Hematopoietic multipotent progenitor cell treated with erythropoietin and hydrocortisone succinate and interleukin-3 and kit ligand, for 17 days (in vitro differentiated cells): ENCODE measurements around the gene MYO1G.

Source experiments
- DNase-seq: peaks from one replicate; pipeline ENCODE4 v3.0.0-alpha.2; 2015; ENCODE audit warnings: low spot score

Gene MYO1G

GRCh38 chr7:44966731-44967538 lies 11.9 kb downstream of the MYO1G start:
- no peak for DNase-seq

GRCh38 chr7:44965937-44966730 lies 12.7 kb downstream of the MYO1G start:
- DNase-seq: no peak

DNA sequence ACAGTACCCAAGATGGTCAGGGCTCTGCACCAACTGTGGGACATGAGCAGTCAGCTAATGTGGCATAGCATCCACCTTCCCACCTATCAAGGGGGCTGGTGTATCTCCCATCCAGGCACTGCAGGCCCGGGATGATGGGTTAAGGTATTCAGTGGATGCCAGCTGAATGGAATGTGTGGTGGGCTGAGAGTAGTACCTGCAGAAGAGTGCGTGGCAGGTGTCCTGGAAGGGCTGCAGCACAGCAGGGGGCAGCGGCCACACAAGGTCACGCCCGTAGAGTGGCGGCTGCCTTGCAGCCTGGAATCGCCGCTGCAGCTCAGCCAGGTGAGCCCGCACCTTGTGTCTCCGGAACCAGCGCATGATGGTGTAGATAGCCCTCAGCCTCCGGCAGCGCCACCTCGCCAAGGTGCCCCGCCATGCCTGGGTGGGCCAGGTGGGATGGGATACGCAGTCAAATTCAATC lies 13.3 kb downstream of the MYO1G start:
- DNase-seq: no peak

DNA sequence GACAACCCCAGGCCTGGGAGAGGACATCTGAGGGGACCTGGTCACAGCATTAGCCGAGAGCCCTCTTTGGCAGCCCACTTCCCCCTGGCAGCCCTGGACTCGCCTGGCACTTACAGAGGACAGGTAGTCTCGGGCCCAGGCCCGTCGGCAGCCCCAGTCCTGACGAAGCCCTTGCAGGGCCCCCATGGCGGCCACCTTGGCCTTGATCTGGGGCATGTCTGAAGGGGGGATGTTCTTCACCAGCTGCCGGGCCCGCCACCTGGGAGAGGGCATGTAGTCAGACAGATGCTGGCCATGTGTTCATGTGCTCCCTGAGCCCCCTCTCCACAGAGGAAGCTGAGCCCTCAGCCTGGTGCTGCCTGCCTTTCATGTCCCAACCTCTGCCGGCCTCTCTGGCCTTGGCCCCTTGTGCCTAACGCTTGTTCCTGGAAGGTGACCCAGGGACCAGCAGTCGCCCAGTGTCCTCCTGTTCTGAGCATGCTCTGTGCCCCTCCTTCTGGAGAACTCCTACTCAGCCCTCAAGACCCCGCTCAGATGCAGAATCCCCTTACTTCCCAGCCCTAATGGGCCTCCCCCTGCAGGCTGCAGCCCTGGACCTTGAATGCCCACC lies 13.9 kb downstream of the MYO1G start:
- no peak for DNase-seq

- no peak for DNase-seq
Measured at GRCh38 chr7:44964384-44964830, 14.4 kb downstream of the MYO1G start.

DNA sequence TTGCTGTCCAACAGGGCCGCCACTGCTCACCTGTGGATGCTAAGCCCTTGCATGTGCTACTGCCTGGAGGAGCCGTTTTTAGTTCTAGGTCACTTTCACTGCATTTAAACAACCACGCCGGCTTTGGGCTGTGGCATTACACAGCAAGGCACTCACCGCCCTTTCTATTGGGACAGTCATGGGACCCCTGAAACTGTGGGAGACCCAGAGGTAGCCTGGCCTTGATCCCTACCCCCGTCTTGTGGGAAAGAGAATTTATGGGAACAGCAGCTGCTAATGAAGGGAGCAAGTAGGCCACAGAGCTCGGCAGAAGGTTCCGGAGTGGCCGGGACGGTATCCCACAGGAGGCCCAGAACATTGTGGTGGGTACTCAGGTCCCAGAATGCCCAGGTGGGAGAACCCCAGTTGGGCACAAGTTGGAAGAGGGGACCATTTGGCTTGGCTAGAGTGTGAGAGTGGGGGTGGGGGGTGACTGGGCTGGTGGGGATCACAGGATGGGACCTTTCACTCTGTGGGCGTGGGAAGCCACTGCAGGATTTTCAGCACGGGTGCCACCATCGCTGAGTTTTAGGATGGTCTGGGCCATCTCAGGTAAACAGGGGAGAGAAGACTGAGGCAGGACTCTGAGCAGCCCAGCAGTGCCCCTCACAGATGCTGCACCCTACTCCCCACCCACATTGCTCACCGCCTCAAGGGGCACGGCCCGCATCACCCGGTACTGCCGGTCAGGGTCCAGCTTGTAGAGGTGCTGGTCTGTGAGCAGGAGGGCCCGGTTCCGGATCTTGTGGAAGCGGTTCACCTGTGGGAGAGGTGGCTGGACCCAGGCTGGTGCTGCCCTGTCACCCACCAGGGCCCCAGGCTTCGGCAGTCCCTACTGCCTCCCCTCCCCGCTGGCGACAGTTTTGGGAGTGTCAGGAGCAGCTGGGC lies 15.2 kb downstream of the MYO1G start:
- no peak for DNase-seq

DNA sequence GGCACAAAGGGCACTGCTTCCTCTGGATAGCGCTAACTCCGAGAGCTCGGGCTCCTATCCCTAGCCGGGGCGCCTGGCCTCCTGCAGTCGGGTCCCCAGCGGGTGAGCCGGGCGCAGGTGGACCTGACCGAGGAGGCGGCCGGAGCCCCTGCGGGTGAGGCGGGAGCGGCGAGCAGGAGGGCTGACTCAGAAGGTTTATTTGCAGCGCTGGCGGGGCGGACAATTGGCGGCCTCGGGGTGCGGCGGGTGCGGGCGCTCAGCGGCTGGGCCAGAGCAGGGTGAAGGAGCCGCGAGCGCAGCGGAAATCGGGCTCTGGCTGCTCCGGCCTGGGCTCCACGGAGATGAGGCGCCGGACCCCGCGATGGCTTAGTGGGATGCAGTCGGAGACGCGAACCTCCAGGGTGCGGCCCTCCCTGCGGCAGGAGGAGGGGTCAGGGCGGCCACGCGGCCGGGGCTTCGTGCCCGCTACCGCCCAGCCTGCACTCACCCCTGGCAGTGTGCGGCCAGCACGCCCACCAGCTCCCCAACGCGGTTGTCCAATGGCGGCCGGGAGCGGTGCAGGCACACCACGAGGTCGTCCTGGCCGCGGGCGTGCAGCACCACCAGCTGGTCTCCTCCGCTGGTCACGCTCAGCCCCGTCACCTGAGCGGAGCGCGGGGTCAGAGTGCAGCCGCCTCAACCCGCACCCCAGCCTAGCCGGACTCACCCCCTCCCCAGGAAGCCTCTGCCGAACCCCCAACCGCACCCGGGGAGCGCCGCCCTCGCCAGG lies 16.1 kb downstream of the MYO1G start:
- DNase-seq: no peak

DNA sequence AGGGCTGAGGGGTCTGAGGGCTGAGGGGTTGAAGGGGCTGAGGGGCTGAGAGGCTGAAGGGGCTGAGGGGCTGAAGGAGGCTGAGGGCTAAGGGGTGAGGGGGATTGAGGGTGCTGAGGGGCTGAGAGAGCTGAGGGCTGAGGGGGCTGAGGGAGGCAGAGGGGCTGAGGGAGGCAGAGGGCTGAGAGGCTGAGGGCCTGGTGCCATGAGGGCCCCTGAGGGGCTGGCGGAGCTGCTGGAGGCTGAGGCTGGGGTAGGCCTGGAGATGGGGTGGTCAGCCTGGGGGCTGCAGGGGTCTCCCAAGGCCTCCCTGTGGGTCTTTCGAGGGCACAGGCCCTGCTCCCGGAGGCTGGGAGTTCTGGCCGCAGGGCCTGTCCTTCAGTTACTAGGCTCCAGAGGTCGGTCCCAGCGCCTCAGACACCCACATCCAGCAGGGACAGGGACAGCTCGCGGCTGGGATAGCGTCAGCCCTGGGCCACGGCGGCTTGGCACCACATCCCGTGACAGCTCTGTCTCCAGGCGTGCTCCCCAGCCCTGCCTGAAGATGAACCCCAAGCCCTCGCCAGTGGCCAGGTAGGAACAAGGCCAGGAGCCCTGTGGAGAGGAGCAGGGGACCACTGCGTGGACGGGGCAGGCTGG lies 16.9 kb downstream of the MYO1G start:
- no peak for DNase-seq

DNA sequence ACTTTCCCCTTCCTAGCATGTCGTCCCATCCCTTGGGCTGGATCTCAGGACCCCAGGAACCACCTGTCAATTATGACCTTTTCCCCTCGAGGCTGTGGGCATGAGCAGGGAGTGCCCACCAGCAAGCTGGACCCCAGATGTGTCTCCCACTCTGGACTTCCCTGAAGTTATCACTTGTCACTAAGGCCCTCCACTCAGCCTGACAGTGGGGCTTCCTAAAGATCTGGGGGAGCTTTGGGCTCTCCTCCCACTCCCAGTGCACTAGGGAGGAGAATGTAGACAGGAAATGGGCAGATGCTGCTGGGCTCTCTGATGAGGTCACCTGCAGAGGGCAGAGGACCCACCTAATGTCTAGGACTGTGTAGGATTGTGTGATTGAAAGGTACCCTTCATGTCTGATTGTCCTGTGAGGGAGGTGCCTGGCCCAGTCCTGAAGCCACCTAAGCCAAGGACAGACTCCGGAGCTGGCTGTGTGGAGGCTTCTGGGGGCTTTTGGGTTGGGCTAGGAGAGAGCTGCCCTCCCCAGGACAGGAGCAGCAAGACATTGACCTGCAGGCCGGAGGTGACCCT lies 18.7 kb downstream of the MYO1G start:
- DNase-seq: no peak

DNA sequence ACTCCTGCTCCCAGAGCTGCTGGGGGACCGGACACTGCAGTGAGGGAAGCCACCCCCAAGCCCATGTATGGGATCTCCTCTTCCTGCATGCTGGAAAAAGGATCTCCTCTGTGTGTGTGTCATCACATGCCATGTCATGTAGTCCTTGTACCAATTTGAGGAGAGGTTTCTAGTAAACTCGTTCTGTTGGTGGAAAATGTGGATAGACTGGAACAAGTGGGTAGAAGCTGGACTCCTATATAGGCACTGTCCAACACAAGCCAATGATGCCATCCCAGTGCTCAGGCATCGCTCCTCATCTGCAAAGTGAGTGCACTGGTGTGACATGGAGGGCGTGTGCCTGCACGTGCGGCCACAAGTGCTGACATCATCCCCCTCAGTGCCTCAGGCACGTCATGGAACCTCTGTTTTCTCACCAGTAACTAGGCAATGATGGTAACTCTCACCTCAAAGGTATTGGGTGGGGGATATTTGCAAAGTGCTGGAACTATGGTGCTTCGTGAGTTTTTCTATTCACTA lies 19.3 kb downstream of the MYO1G start:
- no peak for DNase-seq

- DNase-seq: no peak
Measured at GRCh38 chr7:44958645-44959344, 20.0 kb downstream of the MYO1G start.

DNA sequence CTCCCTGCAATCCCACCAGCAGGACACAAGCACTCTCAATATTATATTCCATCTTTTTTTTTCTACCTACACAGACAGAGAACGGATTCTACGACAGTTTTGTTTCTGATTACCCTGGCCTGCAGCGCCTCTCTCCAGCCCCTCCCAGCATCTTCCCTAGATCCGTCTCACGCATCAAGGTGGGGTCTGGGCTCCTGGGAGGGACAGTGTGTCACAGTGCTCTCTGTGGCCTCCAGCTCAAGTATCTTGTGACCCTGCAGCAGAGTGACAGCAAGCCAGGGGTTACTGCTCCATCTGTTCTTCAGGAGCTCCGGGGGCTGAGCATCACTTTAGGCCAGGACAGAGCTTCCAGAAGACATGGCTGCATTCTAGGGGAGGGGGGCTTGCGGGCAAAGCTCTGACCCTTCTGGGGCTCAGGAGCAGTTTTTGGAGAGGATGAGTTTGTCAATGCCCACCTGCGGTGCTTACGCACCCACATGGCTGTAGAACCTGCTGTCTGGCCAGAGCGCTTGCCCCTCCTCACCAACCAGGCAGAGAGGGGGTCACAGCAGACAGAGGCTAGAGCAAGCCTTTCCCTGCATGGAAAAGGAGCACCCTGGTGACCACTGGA lies 22.6 kb downstream of the MYO1G start:
- no peak for DNase-seq

- DNase-seq: no peak
Measured at GRCh38 chr7:44955733-44956132, 23.1 kb downstream of the MYO1G start.

DNA sequence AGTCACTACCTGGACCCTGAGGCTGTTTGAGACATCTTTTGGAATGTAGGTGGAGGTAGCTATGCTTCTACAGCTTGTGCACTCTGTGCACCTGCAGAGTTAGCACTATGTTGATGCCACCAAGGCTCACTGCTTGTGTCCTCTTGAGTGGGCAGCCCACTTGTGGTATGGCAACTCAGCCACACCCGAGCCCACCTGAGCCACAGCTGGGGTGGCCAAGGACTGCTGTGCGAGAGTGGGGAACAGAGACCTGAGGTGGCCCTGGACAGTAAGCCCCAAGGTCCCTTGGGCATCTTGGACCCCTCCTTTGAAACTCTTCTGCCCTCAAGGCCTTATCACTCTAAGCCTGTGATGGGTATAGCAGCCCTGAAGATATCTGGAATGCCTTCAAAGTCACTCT lies 25.7 kb downstream of the MYO1G start:
- DNase-seq: no peak

DNA sequence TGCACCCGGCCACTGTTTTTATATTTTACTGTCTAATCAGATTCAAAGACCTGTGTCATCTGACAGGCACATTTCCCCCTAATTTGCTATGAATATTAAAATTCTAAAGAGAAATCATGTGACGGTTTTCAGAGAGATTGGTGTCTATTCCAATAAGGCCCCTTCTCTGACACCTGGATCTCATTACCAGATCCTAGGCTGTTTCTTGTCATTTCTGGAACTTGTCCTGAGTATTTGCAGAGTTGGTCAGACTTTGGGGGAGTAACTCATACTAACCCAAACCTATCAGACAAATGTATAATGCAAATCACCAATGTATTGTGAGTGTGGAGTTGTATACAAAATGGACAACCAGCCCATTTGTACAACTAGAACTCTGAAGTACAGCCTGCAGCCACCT lies 29.5 kb downstream of the MYO1G start:
- no peak for DNase-seq

GRCh38 chr7:44945479-44945878 lies 33.3 kb downstream of the MYO1G start:
- DNase-seq: no peak

- no peak for DNase-seq
Measured at GRCh38 chr7:44944821-44945220, 34.0 kb downstream of the MYO1G start.

- no peak for DNase-seq
Measured at GRCh38 chr7:44943631-44944030, 35.2 kb downstream of the MYO1G start.

GRCh38 chr7:44937426-44937825 lies 41.4 kb downstream of the MYO1G start:
- no peak for DNase-seq
